Stimulated activated CD4-positive, alpha-beta T cell treated with anti-CD3 and anti-CD28 coated beads, TNF-alpha, amount 100 ng/mL, for 4 hours (primary cell): ENCODE results near the gene ZMYND11.

ENCODE experiments used
- DNase-seq, 3 experiments: peaks; one replicate each; pipeline ENCODE4 v3.0.0-alpha.2; 2020; ENCODE audit warnings: low read depth in 3 of 3

ZMYND11 gene

GRCh38 chr10:191703-192518 lies 56.7 kb downstream of the ZMYND11 start:
- DNase-seq: no peak

- DNase-seq: no peak
Measured at GRCh38 chr10:194281-194680, 59.0 kb downstream of the ZMYND11 start.

DNA sequence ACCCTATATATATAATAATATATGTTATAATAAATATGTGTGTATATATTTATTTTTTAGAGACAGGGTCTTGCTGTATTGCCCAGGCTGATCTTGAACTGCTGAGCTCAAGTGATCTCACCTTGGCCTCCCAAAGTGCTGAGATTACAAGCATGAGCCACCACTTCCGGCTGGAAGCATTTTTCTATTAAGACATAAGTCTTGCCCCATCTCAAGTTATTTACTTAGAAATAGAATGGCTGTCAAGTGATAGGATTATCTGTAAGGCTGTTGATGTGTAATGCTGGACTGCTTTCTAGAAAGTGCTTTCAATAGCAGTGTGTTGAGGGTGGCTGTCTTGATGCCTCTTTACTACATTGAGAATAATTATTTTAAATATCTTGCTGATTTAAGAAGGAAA lies 65.2 kb downstream of the ZMYND11 start:
- DNase-seq: no peak

DNA sequence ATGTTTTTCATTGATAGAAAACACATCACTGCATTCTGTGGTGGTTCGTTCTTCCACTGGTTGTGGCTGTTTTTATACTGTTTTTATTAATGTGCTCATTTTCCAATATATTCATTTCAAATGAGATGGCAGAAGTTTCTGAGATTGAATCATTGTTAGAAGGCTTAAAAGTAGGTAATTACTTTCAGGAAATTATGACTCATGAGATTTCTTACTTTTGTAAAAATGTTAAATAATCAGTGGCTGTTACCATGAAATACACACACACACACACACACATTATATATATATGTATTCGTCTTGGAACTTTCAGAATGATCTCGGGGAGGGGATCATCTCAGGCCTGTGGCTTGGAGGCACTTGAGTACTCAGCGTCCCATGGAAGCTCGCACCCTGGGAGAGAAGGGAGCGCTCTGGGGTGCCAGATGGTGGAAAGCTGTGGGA lies 66.1 kb downstream of the ZMYND11 start:
- DNase-seq: no peak

DNA sequence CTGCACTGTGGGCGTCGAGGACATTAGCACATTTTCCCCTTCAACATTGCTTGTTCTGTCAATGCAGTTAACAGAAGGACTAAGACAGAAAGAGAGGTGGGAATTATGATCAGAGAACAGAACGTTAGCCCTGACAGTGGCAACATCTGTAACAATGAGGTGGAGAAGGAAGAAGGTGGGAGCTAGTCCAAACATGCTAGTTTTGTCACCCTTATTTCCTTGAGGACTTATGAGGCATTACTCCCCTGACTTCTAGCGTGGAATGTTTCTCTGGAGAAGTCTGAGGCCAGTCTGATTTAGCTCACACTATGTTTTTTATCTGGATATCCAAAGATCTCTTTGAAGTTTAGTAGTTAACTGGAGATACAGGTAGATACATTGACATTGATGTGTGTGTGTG lies 73.4 kb downstream of the ZMYND11 start:
- DNase-seq: no peak

DNA sequence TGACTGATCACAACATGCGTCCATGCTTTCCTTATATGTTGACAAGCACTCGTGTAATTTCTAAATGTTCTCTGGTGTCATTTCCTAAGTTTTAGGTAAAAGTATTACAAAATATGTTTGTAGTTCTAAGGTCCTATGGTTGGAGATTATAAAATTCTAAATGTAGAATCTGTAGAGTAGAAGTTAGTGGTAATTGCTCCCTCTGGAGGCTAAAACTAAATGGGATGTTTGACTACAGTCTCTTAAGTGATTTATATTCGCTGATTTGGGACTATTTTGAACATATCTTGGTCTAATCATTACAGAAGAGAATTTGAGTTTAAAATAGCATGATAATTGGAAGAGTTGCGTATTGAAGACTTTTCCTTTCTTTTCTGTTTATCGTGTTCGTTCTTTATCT lies 74.1 kb downstream of the ZMYND11 start:
- DNase-seq: no peak

DNA sequence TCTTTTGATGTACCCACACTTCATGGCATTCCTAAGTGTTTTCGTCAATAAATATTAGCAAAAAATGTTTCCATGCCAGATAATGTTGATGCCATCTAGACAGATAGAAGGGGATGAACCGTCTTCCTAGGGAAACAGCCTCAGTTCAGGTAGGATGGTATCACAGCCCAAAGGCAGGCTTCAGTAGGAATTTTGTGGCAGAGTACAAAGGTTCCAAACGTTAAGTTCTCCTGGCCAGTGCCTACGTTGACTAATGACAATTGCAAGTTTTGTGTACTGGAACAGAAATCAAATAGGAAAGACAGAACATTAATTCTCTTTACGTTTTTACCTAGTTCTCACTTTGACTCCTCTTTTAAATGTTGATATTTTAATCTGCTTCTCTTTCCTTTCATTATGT lies 75.0 kb downstream of the ZMYND11 start:
- no peak for DNase-seq

DNA sequence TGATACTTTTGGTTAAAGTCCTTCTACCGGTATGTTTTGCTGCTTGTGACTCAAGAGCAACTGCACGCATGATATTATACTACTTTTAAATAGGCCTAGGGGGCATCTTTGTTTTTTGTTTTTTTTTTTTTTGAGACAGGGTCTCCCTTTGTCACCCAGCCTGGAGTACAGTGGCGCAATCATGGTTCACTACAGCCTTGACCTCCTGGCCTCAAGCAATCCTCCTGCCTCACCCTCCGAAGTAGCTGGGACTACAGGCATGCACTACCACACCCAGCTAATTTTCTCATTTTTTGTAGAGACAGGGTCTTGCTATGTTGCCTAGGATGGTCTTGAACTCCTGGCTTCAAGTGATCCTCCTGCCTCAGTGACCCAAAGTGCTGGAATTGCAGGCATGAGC lies 80.2 kb downstream of the ZMYND11 start:
- DNase-seq: no peak

GRCh38 chr10:218798-219197 lies 83.5 kb downstream of the ZMYND11 start:
- DNase-seq: no peak

- no peak for DNase-seq
Measured at GRCh38 chr10:219731-220472, 84.6 kb downstream of the ZMYND11 start.

DNA sequence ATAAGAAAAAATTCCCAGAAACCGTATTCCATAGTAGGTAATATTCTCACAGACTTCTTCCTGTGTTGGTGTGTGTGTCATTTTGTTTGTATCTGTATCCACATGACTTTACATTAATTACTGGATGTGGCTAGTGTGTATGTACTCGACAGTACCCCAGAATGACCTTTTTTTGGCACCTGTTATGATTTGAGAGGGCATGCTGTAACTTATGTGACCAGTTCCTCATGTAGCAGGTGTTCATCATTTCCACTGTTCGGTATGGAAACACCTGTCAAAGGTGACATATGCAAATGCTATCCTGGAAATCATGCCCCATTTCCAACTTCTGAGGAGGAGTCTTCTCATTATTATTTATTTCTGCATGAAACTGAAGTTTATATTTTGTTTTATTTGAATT lies 89.3 kb downstream of the ZMYND11 start:
- no peak for DNase-seq

DNA sequence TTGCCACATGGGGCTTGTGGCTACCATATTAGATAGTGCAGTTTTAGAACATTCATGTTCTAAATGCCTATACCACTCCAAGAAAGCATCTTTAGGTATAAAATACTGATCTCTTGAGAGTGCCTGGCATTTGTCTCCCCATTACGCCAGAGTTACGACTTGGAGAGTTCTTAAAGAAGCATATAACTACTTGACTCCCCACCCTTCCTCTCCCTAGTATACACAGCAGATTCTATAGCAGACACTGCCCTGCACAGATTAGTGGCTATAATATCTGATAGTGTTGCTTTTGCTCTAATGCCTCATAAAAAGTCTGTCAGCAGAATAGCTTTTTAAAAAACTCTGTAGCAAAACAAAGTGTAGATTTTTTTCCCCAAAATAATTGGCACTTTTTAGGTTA lies 90.8 kb downstream of the ZMYND11 start:
- no peak for DNase-seq

DNA sequence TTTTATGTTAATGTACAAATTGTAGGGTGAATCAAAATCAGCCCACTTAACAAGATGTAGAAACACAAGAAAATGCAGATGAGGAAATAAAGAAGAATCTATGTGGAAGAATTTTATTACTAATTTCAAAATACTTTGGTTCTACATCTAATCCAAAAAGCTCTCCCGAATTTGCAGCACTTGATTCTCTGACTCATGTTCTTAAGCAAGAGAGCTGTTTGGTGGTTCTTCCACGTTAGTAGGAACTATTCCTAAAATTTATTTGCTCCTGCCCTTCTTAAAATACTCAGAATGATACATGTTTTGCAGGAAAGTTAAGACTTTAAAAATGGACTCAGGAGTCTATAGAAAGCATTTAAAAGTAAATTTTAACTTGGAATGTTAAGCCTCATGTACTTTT lies 91.8 kb downstream of the ZMYND11 start:
- DNase-seq: no peak

DNA sequence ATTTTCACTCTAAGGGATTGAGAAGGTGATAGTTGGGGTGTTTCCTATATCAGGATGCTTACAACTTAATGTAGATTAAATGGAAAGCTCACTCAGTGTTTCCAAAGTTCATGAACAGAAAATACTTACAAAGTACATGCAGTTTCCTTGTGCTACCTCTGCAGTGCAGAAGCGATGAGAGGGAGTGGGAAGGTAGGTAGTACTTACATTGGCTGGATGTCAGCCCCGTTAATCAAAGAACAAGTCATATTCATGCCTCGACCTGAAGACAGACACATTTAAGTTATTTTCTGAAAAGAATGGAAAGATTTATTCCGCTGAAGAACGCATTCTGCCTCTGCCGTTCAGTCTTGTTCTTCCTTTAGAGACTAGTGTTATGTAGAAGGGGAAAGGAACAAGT lies 93.1 kb downstream of the ZMYND11 start:
- no peak for DNase-seq

DNA sequence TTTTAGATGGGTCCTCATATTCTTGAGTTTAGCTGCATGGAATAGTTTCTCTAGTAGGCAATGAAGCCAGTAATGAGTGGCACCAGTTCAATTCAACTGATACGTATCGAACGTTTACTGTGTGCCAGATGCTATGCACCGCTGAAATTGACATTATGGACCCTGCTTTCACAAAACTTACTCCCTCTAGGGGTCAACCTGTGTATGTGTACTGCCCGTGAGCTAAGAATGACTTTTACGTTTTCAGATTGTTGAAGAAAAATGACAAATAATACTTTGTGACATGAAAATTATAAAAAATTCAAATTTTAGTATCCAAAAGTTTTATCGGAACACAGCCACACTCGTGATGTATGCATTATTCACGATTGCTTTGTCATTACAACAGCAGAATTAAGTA lies 95.5 kb downstream of the ZMYND11 start:
- DNase-seq: no peak

- DNase-seq: no peak
Measured at GRCh38 chr10:232061-232460, 96.8 kb downstream of the ZMYND11 start.

GRCh38 chr10:232878-233277 lies 97.6 kb downstream of the ZMYND11 start:
- DNase-seq: no peak

DNA sequence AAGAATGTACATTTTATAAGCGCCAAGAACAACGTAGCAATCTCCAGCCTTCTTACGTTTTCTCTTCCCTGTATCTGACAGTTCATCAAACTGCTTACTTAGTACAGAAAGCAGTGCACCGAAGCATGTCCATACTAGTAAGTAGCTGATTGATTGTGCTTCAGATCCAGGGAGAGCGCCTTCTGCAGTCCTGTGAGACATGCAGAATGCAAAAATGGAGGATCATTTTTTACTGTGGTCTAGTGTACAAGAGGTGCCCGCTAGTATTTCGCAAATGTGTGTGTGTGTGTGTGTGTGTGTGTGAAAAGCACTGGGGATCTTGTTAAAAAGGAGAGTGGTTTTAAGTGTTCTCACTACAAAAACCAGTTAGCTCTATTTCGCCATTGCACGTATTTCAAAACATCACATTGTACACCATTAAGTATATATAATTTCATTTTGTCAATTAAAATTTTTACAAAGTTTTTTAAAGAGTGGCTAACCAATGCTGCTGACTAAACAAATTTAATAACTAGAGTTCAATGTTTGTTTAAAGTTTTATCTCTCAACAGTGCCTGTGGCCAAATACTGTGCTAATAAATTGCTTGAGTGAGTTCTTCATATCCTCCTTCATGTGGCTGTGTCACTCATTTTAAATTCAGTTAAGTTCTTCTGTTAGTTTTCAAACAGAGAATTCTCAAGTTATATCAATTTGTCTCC lies 99.6 kb downstream of the ZMYND11 start:
- DNase-seq: no peak

- no peak for DNase-seq
Measured at GRCh38 chr10:235915-236314, 100.7 kb downstream of the ZMYND11 start.

DNA sequence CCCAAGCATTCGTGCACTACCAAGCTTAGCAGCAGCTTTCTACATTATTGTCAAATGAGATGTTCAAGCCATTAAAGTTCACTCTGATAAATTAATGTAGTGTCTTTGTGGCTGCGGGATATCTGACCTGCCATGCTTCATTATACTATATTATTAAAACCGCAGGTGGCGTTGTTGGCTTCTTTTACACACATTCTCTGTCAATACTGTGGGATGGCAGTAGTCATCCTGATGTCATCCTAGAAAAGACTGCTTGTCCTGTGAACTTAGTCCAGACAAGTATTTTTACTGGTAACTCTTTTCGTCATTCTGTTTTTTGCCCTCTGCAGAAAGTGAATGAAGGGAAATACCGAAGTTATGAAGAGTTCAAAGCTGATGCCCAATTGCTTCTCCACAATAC lies 103.9 kb downstream of the ZMYND11 start:
- DNase-seq: no peak

GRCh38 chr10:241451-241850 lies 106.2 kb downstream of the ZMYND11 start:
- DNase-seq: no peak

DNA sequence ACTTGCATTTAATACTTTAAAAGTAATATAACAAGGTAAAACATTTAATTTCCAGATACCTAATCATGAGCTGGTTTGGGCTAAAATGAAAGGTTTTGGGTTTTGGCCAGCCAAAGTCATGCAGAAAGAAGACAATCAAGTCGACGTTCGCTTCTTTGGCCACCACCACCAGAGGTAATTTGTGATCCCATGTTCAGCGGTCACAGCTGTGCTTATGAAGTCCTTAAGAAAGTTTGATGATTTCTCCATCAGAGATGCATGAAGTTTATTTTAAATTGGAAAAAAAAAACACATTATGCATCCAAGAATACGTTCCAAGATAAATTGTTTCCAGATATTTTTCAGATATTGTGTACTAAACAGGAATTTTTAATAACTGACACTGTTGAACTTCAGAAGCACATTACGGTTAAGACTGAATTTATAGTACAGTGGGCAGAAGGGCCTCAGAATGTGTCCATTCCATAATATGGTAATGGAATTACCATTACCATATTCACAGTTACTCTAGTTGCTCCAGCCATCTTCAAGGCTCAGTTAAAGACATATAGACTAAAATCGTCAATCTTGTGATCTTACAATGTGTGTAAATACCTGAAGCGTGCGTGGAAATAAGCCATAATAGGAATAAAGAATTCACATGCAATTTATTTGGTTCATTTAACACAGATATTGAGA lies 106.8 kb downstream of the ZMYND11 start:
- no peak for DNase-seq
